DMS 273 (cell line): ENCODE data around the gene DYNLT4.
A peak's percentile ranks its signal among the peaks of the same experiment; 100 is the strongest.

Experiments
- DNase-seq: peaks from one replicate; lab custom pipeline; 2025; ENCODE audit not compliant: unreplicated experiment; lab: John Stamatoyannopoulos, UW

Gene DYNLT4

DNA sequence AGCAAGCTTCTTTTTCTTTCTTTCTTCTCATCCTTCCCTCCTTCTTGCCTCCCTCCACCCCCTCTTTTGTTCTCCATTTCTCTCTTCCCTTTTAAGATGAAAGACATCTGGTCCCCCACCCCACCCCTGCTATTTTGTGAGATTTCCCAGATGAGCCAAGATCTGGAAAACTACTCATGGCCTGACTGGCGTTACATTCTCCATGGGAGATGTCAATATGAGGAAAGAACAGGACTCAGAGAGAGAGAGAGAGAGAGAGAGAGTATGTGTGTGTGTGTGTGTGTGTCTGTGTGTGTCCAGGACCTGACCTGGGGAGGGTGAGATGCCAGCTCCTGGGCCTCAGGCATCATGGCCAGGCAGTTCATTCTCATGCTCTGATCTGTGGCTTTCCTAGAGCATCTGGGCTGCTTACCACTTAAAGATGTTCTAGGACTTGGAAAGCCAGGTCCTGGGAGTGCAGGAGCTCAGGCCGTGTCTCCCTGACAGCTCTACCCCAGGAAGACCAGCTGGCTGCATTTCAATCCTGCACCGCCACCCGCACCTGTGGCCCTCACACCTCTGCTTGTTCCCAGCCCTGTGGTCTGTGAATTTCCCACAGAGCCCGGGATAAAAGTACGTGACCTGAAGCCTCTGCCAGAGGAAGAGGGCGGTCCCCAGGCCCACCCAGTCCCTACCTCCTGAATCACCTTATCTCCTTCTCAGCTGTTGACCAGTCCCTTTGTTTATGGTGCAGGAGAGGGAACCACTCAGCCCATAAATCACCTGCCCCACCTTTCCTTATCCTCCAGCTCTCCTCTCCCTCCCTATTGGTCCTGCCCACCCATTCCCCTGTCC is 16.0 kb downstream of the DYNLT4 start:
- DNase-seq = no peak

DNA sequence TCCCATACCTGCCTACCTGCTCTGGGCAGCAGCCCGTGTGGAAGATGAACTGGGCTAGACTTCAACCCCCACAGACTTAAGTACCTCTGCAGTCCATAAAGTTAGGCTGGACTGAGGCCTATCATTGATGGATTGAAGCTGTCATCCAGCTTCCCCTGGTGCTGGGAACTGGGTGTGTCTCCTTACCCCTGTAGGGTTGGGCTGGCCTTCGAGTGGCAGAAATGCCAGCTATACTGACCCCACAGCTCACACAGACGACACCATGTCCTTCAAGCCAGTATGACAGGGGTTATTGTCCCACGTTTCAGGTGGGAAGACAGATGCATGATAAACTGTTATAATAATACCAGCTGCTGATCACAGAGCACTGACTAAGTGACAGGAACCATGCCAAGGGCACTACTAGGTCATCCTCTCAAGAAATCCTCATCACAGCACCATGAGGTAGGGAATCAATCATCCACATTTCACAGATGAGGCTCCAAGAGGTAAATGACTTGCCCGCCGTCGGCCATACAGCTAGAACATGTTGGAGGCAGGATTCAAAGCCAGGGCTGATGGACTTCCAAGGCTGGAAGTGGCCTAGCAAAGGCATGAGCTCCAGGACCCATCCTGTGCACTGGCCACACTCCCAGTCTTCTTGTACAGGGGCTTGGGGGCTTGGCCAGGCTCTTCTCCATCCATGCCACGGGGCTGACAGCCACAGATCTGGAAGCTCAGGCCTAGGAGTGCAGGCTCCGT is 18.9 kb downstream of the DYNLT4 start, which contains the start of gene BEST4:
BEST4 (minus strand) TSS at position 51 of the 741 bp plus-strand sequence. CDS start 465 bp downstream, outside the sequence.
- no peak for DNase-seq

DNA sequence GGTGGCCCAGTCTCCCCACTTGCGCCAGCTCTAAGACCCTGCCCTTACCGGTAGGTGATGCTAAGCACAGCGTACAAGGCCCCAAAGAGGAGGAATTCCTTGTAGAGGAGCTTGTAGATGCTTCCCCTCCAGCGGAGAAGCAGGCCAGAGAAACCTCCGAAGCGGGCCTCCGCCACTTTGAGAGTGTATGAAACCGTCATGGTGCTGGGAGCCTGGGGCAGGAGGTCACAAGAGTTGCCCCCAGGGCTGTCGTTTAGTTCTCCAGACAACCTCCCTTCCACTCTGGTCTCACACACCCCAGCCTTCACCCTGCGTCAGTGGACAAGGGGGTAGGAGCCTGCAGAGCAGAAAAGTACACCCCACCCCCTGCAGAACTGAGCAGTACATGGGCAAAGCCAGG is 19.6 kb downstream of the DYNLT4 start:
- no peak for DNase-seq

DNA sequence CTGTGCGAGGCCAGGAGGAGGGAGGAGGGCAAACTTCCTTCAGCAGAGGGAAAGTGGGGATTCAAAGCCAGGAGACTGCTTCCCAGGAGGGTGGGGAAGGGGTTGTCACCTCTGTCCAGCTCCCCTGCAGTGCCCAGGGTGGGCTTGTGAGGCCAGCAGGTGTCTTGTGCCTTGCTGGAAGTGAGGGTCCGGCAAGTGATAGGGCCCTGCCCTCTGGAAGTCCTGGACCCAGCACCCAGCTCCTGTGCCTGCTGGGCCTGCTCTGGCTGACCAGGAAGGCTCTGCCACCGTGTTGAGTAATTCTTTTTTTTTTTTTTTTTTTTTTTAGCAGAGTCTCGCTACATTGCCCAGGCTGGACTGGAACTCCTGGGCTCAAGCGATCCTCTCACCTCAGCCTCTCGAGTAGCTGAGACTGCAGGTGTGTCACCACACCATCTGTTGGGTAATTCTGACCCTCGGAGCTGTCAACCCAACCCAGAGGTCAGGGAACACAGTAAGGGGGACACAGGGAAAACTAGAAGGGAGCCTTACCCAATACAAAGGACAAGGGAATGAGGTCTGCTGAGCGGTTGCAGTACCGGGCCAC is 20.2 kb downstream of the DYNLT4 start:
- DNase-seq = no peak

DNA sequence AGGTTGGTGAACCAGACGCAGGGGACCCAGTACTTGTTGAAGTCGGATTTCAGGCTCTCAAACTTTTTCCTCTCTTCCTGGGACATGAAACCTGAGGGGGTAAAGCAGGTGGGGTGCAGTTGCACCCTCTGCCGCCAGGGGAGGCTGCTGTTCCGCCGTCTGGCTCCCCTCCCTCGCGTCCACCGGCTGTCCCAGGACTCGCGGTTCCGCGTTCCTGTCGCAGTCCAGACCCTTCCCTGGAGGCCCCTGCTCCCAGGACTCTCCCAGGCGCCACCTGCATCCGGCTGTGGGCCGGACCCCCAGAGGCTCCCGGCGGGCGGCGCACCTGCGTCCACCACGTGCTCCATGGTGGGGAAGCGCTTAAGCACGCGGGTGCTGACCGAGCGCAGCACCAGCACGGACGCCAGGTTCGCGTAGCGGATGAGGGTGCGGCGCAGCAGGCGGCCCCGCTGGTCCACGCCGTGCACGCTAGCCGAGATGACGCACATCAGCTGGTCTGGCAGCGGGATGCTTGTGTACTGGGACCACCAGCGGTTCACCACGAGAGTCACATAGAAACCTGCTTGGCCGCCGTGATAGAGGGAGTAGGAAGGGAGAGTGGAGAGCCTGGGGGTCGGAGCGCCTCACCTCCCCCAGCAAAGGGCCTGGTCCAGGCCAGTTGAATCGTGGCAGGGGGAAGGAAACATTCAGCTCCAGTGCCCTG is 20.9 kb downstream of the DYNLT4 start:
- DNase-seq = peak; percentile 81

DNA sequence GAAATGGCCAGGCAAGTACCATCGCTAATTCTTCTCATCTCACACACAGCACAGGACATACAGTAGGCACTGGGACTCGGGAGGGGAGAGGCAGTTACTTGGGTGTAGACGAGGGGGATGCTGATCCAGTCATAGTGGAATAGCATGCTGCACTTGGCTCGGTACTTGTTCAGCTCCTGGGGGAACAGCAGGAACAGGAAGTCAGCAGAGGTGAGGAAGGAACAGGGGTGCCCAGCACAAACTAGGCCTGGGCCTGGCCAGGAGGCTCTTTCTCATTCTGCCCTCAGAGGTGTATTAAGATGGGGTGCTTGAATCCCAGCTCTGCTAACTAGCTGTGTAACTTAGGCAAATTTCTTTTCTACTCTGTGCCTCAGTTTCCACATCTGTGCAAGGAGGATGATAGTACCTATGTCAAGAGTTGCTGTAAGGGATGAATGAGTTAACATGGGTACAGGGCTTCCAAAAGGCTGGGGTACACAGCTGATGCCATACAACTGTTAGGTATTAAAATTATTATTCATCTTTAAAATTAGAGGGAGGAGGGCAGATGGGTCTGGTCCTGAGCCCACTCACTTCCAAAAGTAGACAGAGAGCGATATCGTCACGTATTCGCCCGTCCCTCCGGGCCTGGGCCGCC is 21.5 kb downstream of the DYNLT4 start:
- no peak for DNase-seq

DNA sequence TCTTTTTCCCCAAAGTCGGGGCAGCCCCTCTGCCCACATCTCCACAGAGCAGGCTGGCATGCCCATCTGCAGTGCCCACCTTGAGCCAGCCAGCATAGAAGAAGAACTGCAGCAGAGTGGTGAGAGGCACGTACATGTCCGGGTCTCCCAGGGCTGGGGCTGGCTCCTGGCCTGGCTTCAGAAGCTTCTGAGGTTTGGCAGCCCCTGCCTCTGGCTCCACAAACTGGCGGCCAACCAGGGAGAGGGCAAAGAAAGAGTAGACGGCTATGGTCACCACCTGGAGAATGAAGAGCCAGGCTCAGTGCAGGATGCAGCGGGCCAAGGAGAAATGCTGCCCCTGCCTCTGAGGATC is 22.1 kb downstream of the DYNLT4 start:
- DNase-seq = no peak

DNA sequence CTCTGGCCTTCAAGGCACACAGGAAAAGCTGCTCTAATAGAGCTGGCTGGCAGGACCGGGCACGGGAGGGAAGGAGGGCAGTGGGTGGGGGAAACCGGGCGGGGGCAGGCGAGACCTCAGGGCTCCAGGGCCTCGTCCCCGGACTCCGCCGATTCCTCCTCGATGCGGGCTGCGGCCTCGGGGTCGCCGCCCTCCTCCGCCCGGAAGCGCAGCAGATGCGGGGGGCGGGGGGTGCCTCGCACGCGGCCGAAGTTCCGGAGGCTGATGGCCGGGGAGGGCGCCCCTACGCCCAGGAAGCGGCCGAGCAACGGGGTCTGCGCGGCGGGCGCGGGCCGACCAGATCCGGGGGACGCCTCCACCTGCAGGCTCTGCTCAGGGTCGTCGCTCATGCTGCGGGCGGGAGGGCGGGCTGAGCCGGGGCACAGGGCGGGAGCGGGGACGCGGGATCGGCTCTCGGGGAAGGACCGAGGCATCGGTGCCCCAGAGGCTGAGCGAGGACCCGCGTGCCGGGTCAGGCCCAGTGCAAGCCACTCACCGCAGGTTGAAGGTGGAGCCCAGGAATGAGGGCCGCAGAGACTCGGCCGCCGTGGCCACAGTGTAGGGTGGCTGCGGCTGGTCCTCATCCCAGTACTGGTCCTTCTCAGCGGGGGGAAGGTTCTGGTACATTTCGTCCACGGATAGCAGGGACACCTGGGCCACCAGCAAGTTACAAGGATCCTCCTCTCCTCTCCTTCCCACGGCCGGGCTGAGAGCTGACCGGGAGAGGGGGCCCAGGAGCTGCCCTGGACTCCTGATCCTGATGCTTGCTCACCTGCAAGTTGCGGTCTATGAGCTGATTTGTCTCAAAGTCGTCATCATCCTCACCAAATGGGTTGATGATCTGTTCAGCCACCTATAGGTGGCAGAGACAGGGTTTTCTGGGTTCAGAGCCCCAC is 22.8 kb downstream of the DYNLT4 start:
- no peak for DNase-seq

DNA sequence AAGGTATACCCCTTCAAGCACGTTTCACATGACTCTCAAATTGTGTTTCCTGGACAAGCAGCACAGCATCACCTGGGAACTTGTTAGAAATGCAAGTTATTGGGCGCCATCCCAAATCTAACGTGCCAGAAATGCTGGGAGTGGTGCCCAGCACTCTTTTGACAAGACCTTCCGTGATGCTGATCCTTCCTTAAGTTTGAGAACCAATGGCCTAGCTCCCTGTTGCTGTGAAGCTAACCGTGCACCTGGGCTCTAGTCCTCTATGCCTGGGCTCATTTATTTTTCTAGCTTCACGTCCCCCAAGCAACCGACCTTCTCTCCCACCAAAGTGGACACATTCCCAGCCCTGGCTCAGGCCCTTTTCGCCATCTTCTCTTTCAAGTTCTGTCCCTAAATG is 23.5 kb downstream of the DYNLT4 start:
- peak; percentile 44 for DNase-seq

DNA sequence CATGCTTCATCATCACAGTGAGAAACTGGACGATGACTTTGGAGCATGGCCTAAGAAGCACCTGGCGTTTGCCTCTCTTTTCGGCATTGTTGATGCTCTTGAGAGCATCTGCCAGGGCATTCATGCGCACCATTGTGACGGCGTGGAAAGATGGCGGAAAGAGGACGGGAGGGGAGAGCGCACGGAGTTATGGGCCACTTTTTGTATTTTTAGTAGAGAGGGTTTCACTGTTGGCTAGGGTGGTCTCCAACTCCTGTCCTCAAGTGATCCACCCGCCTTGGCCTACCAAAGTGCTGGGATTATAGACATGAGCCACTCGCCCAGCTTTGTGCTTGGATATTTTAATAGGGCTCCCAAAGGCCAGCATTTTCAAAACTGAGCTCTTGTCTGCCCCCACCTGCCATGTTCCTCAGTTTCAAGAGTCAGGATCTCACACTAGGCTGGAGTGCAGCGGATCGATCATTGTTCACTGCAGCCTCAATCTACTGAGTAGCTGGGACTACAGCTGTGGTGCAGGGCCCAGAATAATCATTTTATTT is 26.5 kb downstream of the DYNLT4 start:
- DNase-seq = peak; percentile 64

DNA sequence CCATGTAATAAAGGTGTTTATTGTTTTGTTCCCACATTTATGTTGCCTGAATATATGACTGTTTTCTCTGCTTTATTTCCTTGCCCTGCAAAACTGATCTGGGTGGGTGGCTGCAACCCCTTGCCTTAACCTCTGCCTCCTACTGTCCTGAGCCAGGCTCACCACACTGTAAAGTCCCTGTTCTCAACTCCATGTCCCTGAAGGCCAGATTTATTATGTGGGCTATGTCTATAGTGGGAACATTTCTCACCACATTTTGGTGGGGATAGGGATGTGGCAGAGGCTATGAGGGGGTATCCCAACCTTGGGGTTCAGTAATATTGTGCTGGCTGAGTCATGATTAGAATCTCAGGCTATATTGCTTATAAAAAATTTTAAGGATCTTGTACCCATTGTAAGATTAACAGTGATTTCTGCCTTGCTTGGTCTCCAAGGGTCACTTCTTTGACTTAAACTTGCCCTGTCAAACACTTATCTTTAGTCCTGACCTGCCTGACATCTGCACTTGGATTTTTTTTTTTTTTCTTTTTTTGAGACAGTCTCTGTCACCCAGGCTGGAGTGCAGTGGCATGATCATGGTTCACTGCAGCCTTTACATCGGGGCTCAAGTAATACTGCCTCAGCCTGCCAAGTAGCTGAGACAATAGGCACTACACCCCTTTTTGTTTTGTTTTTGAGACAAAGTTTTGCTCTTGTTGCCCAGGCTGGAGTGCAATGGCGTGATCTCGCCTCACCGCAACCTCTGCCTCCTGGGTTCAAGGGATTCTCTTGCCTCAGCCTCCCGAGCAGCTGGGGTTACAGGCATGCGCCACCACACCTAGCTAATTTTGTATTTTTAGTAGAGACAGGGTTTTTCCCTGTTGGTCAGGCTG is 28.2 kb downstream of the DYNLT4 start:
- no peak for DNase-seq

DNA sequence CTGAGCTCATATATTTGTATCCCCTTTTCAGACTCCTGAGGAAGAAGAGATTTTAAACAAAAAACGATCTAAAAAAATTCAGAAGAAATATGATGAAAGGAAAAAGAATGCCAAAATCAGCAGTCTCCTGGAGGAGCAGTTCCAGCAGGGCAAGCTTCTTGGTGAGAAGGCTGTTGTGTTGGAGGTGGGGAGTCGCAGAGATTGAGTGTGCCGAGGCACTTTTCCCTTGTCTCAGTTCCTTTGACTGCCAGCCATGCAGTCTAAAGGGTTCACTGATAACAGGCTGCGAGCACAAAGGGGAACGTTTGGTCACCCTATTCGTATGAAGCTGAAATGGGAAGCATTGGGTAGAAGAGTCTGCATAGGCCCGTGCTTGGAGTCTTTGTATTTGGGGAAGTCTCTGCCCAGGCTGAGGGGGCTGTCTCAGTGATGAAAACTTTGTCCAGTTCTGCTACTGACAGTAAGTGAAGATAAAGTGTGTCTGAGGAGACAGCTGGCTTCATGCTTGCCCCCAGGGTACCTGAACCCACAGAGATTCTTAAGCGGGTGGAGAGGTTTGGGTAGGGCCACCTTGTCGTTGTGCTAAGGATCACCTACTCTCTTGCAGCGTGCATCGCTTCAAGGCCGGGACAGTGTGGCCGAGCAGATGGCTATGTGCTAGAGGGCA is 29.0 kb downstream of the DYNLT4 start:
- no peak for DNase-seq

DNA sequence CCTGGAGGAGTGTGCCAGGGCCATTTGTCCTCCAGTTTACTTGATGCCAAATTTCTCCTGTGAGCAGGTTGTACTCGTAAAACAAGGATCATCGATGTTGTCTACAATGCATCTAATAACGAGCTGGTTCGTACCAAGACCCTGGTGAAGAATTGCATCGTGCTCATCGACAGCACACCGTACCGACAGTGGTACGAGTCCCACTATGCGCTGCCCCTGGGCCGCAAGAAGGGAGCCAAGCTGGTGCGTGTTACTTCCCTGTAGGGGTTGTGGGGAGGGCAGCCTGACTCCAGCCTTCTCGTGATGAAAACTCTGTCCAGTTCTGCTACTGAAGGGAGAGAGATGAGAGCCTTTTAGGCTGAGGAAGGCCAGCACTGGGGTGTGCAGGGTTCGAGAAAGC is 29.6 kb downstream of the DYNLT4 start:
- no peak for DNase-seq

DNA sequence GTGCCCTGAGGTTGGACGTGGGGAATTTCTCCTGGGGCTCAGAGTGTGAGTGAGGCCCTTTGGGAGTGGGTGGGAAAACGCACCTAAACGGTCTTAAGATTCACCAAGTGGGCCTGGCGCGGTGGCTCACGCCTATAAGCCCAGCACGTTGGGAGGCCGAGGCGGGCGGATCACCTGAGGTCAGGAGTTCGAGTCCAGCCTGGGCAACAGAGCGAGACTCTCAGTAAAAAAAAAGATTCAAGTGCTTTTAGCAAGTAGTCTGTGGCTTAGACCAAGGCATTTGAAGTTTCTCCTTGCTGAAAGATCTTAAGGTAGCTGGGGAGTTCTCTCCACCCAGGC is 30.5 kb downstream of the DYNLT4 start:
- no peak for DNase-seq

DNA sequence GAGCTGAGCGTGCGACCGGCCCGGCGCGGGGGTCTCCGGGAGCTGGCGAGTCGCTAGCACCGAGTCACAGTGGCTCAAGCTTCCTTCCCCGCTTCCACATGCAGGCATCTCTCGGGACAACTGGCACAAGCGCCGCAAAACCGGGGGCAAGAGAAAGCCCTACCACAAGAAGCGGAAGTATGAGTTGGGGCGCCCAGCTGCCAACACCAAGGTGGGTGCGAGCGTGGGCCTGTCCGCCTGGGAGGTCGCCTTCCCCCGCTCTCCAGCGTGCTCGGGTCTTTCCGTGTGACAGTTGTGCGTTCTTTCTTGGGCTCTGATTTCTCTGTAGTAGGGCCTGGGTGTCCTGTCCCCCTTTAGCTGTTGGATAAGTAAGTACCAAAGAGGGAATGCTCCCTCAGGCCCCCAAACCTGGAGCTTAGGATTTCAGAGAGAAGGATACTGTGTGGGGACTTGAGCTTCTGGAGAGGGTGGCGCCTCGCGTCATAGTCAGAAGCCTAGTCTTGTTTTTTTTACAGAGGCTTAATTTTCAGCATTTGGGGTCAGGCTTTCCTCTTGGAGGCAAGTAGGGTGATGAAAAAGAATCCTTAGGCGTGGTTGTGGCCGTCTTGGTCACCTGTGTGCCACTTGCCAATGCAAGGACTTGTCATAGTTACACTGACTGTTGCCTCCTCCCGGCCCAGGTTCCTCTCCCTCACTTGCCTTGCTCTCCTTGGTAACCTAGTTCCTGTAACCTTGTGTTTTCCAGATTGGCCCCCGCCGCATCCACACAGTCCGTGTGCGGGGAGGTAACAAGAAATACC is 31.0 kb downstream of the DYNLT4 start:
- peak; percentile 55 for DNase-seq

DNA sequence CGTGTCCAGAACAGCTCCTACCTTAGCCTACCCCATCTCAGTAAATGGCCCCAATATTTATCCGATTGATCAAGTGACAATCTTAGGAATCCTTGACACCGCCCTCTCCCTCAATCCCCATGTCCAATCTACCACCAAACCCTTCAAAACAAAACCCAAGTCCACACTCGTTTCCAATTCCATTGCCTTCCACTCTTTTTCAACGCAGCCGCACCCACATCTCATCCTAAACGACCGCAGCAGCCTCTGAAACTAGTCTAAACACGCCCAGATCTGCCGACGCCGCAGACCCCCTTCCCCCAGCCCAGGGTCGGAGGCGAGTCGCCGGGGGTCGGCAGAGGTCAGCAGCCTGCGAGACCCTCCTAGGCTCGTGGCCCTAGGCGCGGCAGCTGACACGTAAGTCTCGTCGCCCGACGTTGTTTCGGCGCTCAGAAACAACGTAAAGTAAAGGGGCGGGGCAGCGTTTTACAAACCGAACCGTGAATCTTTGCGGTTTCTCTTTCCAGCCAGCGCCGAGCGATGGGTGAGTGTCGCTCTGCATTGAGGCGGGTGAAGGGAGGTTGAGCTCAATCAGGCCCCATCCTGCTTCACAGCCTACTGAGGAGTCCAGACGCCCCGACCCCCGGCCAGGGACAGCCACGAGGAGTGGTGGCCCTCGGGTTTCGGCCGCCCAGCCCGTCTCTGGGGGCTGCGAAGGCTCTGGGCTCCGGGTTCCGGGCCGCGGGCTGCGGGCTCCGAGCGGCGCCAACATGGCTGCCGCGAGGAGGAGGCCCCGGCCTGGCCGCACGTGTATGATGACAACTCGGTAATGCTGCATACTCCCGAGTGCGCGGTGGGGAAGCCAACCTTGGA is 31.8 kb downstream of the DYNLT4 start, which contains the start of gene RPS8:
RPS8 (plus strand) TSS at position 463 of the 852 bp plus-strand sequence; CDS start at position 520, 57 bp downstream.
- peak; percentile 98 for DNase-seq
